PC-3 (cell line): ENCODE measurements around the gene CCL1. TPM values are rescaled to one million over a fixed set of nuclear protein-coding genes. Genes with fewer than 3 reads are reported as not detected.

Experiments
- ATAC-seq: fragments of 200-7000 bp; cut with Tn5 transposase; 2 replicates; pipeline ENCODE4 v1.9.1; 2020; ENCODE audit warnings: mild to moderate bottlenecking, moderate library complexity
- BruUV-seq: library from RNA; stranded (reverse); fragments of 400-500 nt; replicated peaks from 2 replicates; lab custom pipeline; 2021; lab: Mats Ljungman, UMichigan
- CTCF ChIA-PET: fragments of 300-600 bp; sonication (Branson Sonifier 250); formaldehyde crosslinking; loops from one replicate; lab custom pipeline; 2022; ENCODE audit warnings: antibody characterized with exemption; lab: Charles Lee
- POLR2A ChIA-PET: fragments of 300-600 bp; sonication (Branson Sonifier 250); formaldehyde crosslinking; loops from one replicate; lab custom pipeline; 2022; ENCODE audit warnings: antibody characterized with exemption; ENCODE audit not compliant: unreplicated experiment; lab: Charles Lee
- DNase-seq: peaks from one replicate; pipeline ENCODE4 v3.0.0-alpha.2; 2015
- H2AFZ ChIP-seq: fragments of 300-600 bp; sonication (generic); 2 replicates; pipeline ENCODE4 v1.6.0; 2016; ENCODE audit warnings: antibody characterized with exemption, low read length
- H3F3A ChIP-seq: fragments of 300-600 bp; sonication (generic); one replicate; pipeline ENCODE4 v1.6.0; 2017; ENCODE audit warnings: antibody characterized with exemption, low read length, control low read depth, mild to moderate bottlenecking; ENCODE audit not compliant: unreplicated experiment
- H3K27ac ChIP-seq: fragments of 300-600 bp; sonication (generic); 2 replicates; pipeline ENCODE4 v1.5.1; 2016; ENCODE audit warnings: mild to moderate bottlenecking, low read length
- H3K27me3 ChIP-seq: fragments of 300-600 bp; sonication (generic); 2 replicates; pipeline ENCODE4 v1.6.1; 2016; ENCODE audit warnings: low read length, mixed read lengths
- H3K36me3 ChIP-seq: fragments of 300-600 bp; sonication (generic); 2 replicates; pipeline ENCODE4 v1.6.1; 2016; ENCODE audit warnings: low read depth, mixed run types, low read length, mixed read lengths
- H3K4me1 ChIP-seq: fragments of 300-600 bp; sonication (generic); 2 replicates; pipeline ENCODE4 v1.5.1; 2016; ENCODE audit warnings: low read length; ENCODE audit not compliant: insufficient read depth
- H3K4me2 ChIP-seq: fragments of 300-600 bp; sonication (generic); 2 replicates; pipeline ENCODE4 v1.6.0; 2016; ENCODE audit warnings: low read length
- H3K4me3 ChIP-seq: fragments of 300-600 bp; sonication (generic); 2 replicates; pipeline ENCODE4 v1.5.1; 2016; ENCODE audit warnings: mild to moderate bottlenecking, low read length, mixed read lengths
- H3K79me2 ChIP-seq: fragments of 300-600 bp; sonication (generic); 2 replicates; pipeline ENCODE4 v1.6.1; 2017; ENCODE audit warnings: low read length, mixed read lengths
- H3K9ac ChIP-seq: fragments of 300-600 bp; sonication (generic); 2 replicates; pipeline ENCODE4 v1.6.0; 2016; ENCODE audit warnings: mild to moderate bottlenecking, low read length
- H3K9me2 ChIP-seq: fragments of 300-600 bp; sonication (generic); replicated peaks from 2 replicates; pipeline ENCODE4 v1.6.1; 2016; ENCODE audit warnings: mixed run types, low read length, mixed read lengths
- H3K9me3 ChIP-seq: fragments of 300-600 bp; sonication (generic); 2 replicates; pipeline ENCODE4 v1.6.1; 2016; ENCODE audit warnings: low read length, mixed read lengths
- H4K20me1 ChIP-seq: fragments of 300-600 bp; sonication (generic); 2 replicates; pipeline ENCODE4 v1.6.1; 2016; ENCODE audit warnings: low read length, mixed read lengths
- CTCF ChIP-seq: fragments of 300-600 bp; sonication (generic); conservative IDR thresholded peaks from 2 replicates; pipeline ENCODE4 v1.5.1; 2017; ENCODE audit warnings: antibody characterized with exemption, low read depth, mild to moderate bottlenecking, low read length
- EZH2 ChIP-seq: fragments of 300-600 bp; sonication (generic); IDR thresholded peaks from one replicate; pipeline ENCODE4 v1.6.1; 2017; ENCODE audit warnings: antibody characterized with exemption, mild to moderate bottlenecking, low read length; ENCODE audit not compliant: unreplicated experiment
- EZH2phosphoT487 ChIP-seq: fragments of 300-600 bp; sonication (generic); IDR thresholded peaks from 2 replicates; pipeline ENCODE4 v1.6.1; 2018; ENCODE audit warnings: mild to moderate bottlenecking, antibody characterized with exemption, low read length, borderline replicate concordance
- intact Hi-C: fragments of 100-400 bp; cut with micrococcal nuclease; formaldehyde crosslinking; loops from 2 replicates; pipeline ENCODE4 v1.9.0; 2023
- total RNA-seq: library from RNA; depleted of rRNA; stranded (reverse); fragments of >200 nt; gene quantifications from 2 replicates; pipeline ENCODE4 v1.2.3, GENCODE V29; 2014

CCL1 gene
- total RNA-seq, 1 experiment from 2014 or later, result not detected

GRCh38 chr17:34411646-34412421, 48.8 kb upstream of the CCL1 start:
- Histone ChIP-seq H3F3A (no peaks in the 10 kb centered on the region), H4K20me1 (no peaks in the 10 kb centered on the region), H2AFZ (no peak overlapping the region), H3K36me3 (no peaks in the 10 kb centered on the region), H3K9me3 (no peaks in the 10 kb centered on the region), H3K79me2 (no peaks in the 10 kb centered on the region), H3K9ac (no peak overlapping the region), H3K4me1 (no peaks in the 10 kb centered on the region), H3K4me2 (no peak overlapping the region), H3K9me2 (no peaks in the 10 kb centered on the region), H3K4me3 (no peak overlapping the region), H3K27me3 (peaks cover 3% of the 10 kb centered on the region; the same call in 1 of the 2 replicates), H3K27ac (no peak overlapping the region)
- TF ChIP-seq EZH2phosphoT487 (no peak), EZH2 (no peak), CTCF (no peak)
- intact Hi-C loops, result no loop called here
- POLR2A ChIA-PET, result no interaction called here
- no TSS peak for BruUV-seq
- CTCF ChIA-PET, result no interaction called here
- DNase-seq (no peak), ATAC-seq (no peak)

GRCh38 chr17:34409352-34409751, 46.3 kb upstream of the CCL1 start:
- no peaks in the 10 kb centered on the region for H3F3A ChIP-seq
- H3K4me1 ChIP-seq, result no peaks in the 10 kb centered on the region
- POLR2A ChIA-PET, result no interaction called here

More at GRCh38 chr17:34409352-34409751, 46.3 kb upstream of the CCL1 start:
- Histone ChIP-seq H3K27ac (no peak overlapping the region), H2AFZ (no peak overlapping the region), H3K9me3 (no peaks in the 10 kb centered on the region), H3K4me2 (no peak overlapping the region), H3K4me3 (no peak overlapping the region), H3K9ac (no peak overlapping the region), H3K27me3 (peaks cover 3% of the 10 kb centered on the region; the same call in 1 of the 2 replicates), H3K36me3 (no peaks in the 10 kb centered on the region), H3K79me2 (no peaks in the 10 kb centered on the region), H4K20me1 (no peaks in the 10 kb centered on the region), H3K9me2 (no peaks in the 10 kb centered on the region)
- no peak for TF ChIP-seq CTCF
- no peak for TF ChIP-seq EZH2phosphoT487
- no peak for TF ChIP-seq EZH2
- CTCF ChIA-PET, result no interaction called here
- intact Hi-C loops, result no loop called here
- BruUV-seq, result no TSS peak
- DNase-seq, result no peak
- ATAC-seq, result no peak
